Raji (cell line): ENCODE results near the gene TBC1D26.

Experiments used
- POLR2A ChIP-seq: IDR thresholded peaks from 2 replicates; pipeline ENCODE4 v1.6.1; 2011; ENCODE audit warnings: low read depth, low read length, control low read depth; ENCODE audit not compliant: insufficient read depth

Gene TBC1D26

DNA sequence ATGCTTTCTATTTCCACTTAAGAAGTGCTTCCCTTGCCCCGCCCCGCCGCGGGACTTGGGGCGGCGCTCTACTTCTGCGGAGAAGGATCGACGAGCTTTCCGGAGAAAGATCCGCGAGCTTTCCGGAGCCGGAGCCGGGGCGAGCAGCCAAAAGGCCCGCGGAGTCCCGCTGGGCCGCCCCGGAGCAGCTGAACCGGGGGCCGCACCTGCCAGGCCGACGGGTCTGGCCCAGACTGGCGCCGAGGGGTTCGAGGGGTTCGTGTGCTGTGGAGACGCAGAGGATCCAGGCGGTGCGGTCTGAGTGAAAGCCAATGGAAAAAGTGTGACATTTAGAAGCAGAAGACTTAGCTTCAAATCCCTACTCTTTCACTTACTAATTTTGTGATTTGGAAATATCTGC lies 50.8 kb downstream of the TBC1D26 start:
- TF ChIP-seq POLR2A = no peak

DNA sequence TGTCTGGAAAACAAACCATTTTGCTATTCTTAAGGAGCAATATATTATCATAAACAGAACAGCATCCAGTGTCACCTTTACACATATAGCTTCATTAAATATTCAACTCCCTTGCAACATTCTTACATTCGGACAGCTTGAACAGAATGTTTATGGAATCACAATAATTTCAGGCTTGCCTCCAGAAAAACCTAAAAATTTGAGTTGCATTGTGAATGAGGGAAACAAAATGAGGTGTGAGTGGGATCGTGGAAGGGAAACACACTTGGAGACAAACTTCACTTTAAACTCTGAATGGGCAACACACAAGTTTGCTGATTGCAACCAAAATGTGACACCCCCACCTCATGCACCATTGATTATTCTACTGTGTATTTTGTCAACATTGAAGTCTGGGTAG lies 51.4 kb downstream of the TBC1D26 start:
- TF ChIP-seq POLR2A = no peak
